Mucosa of descending colon (tissue), 3 donors: ENCODE measurements around the gene PREB. TPM values are rescaled to one million over a fixed set of nuclear protein-coding genes. Genes with fewer than 3 reads are reported as not detected.
A peak's percentile ranks its signal among the peaks of the same experiment; 100 is the strongest.

ENCODE experiments used
- ATAC-seq: fragments of 200-7000 bp; cut with Tn5 transposase; one replicate; pipeline ENCODE4 v1.9.1; 2020; ENCODE audit warnings: mild to moderate bottlenecking, moderate library complexity
- DNase-seq, 3 donors: peaks; one replicate each; pipeline ENCODE4 v3.0.0-alpha.2; 2020
- H3K36me3 ChIP-seq: fragments of 200-600 bp; one replicate; pipeline ENCODE4 v1.8.0; 2021; ENCODE audit warnings: low read depth, mild to moderate bottlenecking
- H3K4me1 ChIP-seq: fragments of 200-600 bp; one replicate; pipeline ENCODE4 v1.8.0; 2021; ENCODE audit warnings: low read depth, mild to moderate bottlenecking
- H3K4me3 ChIP-seq: fragments of 200-600 bp; one replicate; pipeline ENCODE4 v1.8.0; 2021; ENCODE audit warnings: mild to moderate bottlenecking
- H3K9me3 ChIP-seq: fragments of 200-600 bp; one replicate; pipeline ENCODE4 v1.8.0; 2021; ENCODE audit warnings: mild to moderate bottlenecking
- CTCF ChIP-seq: fragments of 200-600 bp; IDR thresholded peaks from one replicate; pipeline ENCODE4 v1.8.0; 2022; ENCODE audit warnings: antibody characterized with exemption, mild to moderate bottlenecking
- intact Hi-C, 2 donors: fragments of 100-400 bp; cut with DNase I in 1 of 2; cut with micrococcal nuclease in 1 of 2; formaldehyde crosslinking; loops; one replicate each; pipeline versions ENCODE4 v1.11.0 to v1.11.1; 2022; cut with DNase I, micrococcal nuclease
- total RNA-seq, 3 donors: library from RNA; stranded (reverse); fragmentation: NEBNext Ultra II Directional in 2 of 3; extraction: Animal tissue kit (Norgen Biotek cat#: 25700) in 2 of 3; gene quantifications; one replicate each; pipeline versions ENCODE4 v1.2.1 to v1.2.4, GENCODE V29; 2021 to 2023
- donor health status: DM: no; HTN: no; CAD: no; lungs with moderate emphysema.
- donor health status: DM: no; HTN: no; CAD: no.
- donor health status: DM: no; HTN: yes; CAD: no.

PREB gene
- total RNA-seq, 3 donors from 2014 or later, result 32.8 to 47.0 (median 45.0) TPM

- ATAC-seq, result peak; percentile 93
- peak; percentile 97 for TF ChIP-seq CTCF
- Histone ChIP-seq H3K9me3 (no peaks in the 10 kb centered on the region), H3K4me3 (peak overlapping the region; percentile 28), H3K36me3 (no peaks in the 10 kb centered on the region), H3K4me1 (peaks cover 30% of the 10 kb centered on the region)
- intact Hi-C loops, result loop anchor here in 1 of 2 donors (10.0 kb wide), 2 partner anchors 51 to 121 kb away; partner anchors contain the start of gene TMEM214
- peak; percentile 95 to 98 (median 96) for DNase-seq
These were observed 48.2 kb downstream of the PREB start for GRCh38 chr2:27086090-27086723.

- Histone ChIP-seq H3K9me3 (no peaks in the 10 kb centered on the region), H3K4me3 (peak overlapping the region; percentile 28), H3K36me3 (no peaks in the 10 kb centered on the region), H3K4me1 (peaks cover 33% of the 10 kb centered on the region)
- no peak for TF ChIP-seq CTCF
- ATAC-seq (peak; percentile 62), DNase-seq (peak; percentile 80 to 87 (median 86))
- intact Hi-C loops, result loop anchor here in 1 of 2 donors (10.0 kb wide), 2 partner anchors 51 to 121 kb away; partner anchors contain the start of gene TMEM214
These were observed 48.8 kb downstream of the PREB start for GRCh38 chr2:27085673-27086089.

GRCh38 chr2:27085062-27085672, 49.3 kb downstream of the PREB start:
- no peak for TF ChIP-seq CTCF
- peaks cover 36% of the 10 kb centered on the region for H3K4me1 ChIP-seq
- intact Hi-C loops, result loop anchor here in 1 of 2 donors (10.0 kb wide), 2 partner anchors 50 to 120 kb away; partner anchors contain the start of gene TMEM214

GRCh38 chr2:27084297-27085061, 50.0 kb downstream of the PREB start:
- ATAC-seq (no peak), DNase-seq (no peak)
- intact Hi-C loops, result loop anchor here in 1 of 2 donors (10.0 kb wide), 2 partner anchors 50 to 120 kb away; partner anchors contain the start of gene TMEM214
- no peak for TF ChIP-seq CTCF
- Histone ChIP-seq H3K9me3 (no peaks in the 10 kb centered on the region), H3K4me3 (no peak overlapping the region), H3K4me1 (peaks cover 36% of the 10 kb centered on the region), H3K36me3 (no peaks in the 10 kb centered on the region)

More at GRCh38 chr2:27085062-27085672, 49.3 kb downstream of the PREB start:
- DNase-seq (no peak), ATAC-seq (no peak)
- Histone ChIP-seq H3K9me3 (no peaks in the 10 kb centered on the region), H3K4me3 (no peak overlapping the region), H3K36me3 (no peaks in the 10 kb centered on the region)

GRCh38 chr2:27083410-27084296, 50.8 kb downstream of the PREB start:
- H3K9me3 ChIP-seq, result no peaks in the 10 kb centered on the region
- DNase-seq (no peak), ATAC-seq (no peak)
- intact Hi-C loops, result loop anchor here in 1 of 2 donors (10.0 kb wide), 2 partner anchors 49 to 119 kb away; partner anchors contain the start of gene TMEM214
- peaks cover 36% of the 10 kb centered on the region for H3K4me1 ChIP-seq
- no peak overlapping the region for H3K4me3 ChIP-seq
- H3K36me3 ChIP-seq, result no peaks in the 10 kb centered on the region
- TF ChIP-seq CTCF, result no peak
